IPS-11a (cell line): ENCODE results near the gene TMEM229B.

Source experiments
- H3K4me3 ChIP-seq: one replicate; pipeline ENCODE4 v1.5.1; 2013; ENCODE audit warnings: low read depth, low read length, control low read depth

The TMEM229B gene

DNA sequence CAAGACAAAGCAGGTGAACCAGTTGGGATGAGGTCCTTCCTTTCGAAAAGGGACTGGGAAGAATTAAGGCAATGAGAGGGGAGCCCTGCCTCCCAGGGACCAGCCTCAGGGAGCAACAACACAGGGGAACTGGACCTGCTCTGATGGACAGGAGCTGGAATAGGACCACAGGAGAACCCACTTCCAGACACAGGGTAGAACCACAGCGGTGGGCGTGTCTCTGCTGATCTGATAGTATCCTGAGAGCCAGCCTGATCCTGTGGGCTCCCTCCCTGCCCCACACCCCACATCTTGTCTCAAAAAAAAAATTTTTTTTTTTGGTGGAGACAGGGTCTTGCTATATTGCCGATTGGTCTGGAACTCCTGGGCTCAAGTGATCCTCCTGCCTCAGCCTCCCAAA, 62.9 kb downstream of the TMEM229B start:
- H3K4me3 ChIP-seq: no peak overlapping the region

DNA sequence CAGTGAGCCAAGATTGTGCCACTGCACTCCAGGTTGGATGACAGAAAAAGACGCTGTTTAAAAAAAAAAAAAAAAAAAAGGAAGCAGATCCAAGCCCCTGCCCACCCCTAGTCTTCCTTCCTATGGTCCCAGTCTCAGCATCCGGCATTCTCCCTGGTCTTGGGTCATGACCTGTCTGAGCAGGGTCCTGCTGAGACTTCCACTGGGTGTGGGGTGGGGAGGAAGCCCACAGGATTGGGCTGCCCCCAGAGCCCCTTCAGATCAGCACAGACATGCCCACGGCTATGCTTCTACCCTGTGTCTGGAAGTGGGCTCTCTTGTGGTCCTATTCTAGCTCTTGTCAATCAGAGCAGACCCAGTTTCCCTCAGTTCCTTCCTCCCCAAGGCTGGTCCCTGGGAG, 64.0 kb downstream of the TMEM229B start:
- H3K4me3 ChIP-seq: no peak overlapping the region

DNA sequence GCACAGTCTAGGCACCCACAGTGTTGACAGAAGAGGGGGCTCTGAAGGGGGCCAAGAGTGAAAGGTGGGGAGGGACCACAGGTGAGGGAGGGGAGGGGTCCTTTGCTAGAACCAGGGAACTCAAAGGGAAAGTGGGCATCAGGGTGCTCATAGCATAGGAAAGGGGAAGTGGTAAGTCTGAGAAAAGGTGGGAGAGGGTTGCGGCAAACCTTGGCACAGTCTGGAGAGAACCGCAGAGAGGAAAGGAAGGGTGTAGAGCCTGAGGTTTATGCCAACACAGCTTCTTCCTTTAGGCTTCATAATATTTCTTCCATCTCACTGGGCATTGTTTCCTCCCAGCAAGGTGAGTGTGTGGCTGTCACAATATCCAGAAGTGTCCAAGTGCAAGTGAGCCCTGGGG, 65.1 kb downstream of the TMEM229B start:
- H3K4me3 ChIP-seq: no peak overlapping the region

DNA sequence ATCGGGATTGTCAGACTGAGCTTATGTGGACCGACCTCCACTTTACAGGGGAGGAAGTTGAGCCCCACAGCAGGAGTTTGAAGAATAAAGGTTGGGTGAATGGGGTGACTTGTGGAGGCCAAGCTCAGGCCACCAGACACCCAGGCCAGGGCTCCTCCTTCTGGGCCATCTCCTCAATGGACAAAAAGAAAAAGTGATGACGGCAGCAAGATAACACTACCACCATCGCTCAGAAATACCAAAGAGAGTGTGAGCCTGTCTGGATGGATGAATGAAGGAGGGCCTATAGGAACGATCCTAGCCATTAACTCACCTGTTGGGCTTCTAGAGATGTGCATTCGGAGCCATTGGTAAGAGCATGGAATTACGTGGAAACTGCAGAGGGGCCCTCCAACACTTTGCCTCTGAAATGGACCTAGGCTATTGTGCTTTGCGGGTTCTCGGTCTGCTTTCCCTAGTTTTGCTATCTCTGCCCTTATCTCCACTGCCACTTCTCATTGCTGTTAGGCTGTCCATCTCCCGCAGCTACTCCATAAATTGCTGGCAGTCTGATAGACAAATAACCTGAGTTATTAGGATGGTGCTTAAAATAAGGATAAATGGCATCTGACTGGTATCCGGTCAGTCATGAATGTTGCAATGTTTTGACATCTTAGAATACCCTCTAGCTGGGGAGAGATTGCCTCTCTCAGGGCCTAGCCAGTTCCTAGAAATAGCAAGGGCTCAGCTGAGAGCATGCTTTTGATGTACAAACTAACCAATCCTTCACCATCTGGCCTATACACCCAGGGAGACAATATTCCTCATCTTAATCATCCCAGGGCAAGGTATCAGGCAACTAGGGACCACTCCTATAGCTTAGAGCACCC, 66.9 kb downstream of the TMEM229B start:
- H3K4me3 ChIP-seq: no peak overlapping the region
